Lower leg skin (tissue), 4 donors: ENCODE measurements around the gene MOBP. TPM values are rescaled to one million over a fixed set of nuclear protein-coding genes. Genes with fewer than 3 reads are reported as not detected.

Experiments
- DNase-seq, 2 donors: peaks; one replicate each; pipeline ENCODE4 v3.0.0-alpha.2; 2019; ENCODE audit warnings: low spot score in 2 of 2
- H3K4me3 ChIP-seq: fragments of 200-600 bp; sonication (generic); 2 replicates; pipeline ENCODE4 v1.5.1; 2017; ENCODE audit warnings: mild to moderate bottlenecking, low read depth; ENCODE audit not compliant: poor library complexity, severe bottlenecking
- POLR2A ChIP-seq, 2 donors: fragments of 450-650 bp; IDR thresholded peaks; one replicate each; pipeline ENCODE4 v1.6.1; 2016 to 2017; ENCODE audit warnings: antibody characterized with exemption in 2 of 2, mild to moderate bottlenecking in 1 of 2, moderate library complexity in 1 of 2
- WGBS, 2 donors: methylation state at CpG; one replicate each; pipeline ENCODE4 v1.1.5; 2018; 5-methylcytosine and 5-hydroxymethylcytosine counted together
- intact Hi-C: fragments of 100-400 bp; cut with DNase I; formaldehyde crosslinking; loops from one replicate; pipeline ENCODE4 v1.15.0; 2023; ENCODE audit warnings: low total_unique reads
- total RNA-seq, 4 donors: library from RNA; depleted of rRNA; stranded (reverse); fragments of >200 nt; gene quantifications; one replicate each; pipeline ENCODE4 v1.1.0, GENCODE V29; 2016
- TF ChIP-seq, protein P1 (sequence below), 3 donors: fragments of 450-650 bp; IDR thresholded peaks; one replicate each; pipeline ENCODE4 v1.5.1; 2016; ENCODE audit warnings: antibody characterized with exemption in 3 of 3, mild to moderate bottlenecking in 3 of 3, moderate library complexity in 2 of 3

The MOBP gene
- total RNA-seq, 4 donors from 2014 or later: 0.11 to 0.16 (median 0.13) TPM; not detected in 1

DNA sequence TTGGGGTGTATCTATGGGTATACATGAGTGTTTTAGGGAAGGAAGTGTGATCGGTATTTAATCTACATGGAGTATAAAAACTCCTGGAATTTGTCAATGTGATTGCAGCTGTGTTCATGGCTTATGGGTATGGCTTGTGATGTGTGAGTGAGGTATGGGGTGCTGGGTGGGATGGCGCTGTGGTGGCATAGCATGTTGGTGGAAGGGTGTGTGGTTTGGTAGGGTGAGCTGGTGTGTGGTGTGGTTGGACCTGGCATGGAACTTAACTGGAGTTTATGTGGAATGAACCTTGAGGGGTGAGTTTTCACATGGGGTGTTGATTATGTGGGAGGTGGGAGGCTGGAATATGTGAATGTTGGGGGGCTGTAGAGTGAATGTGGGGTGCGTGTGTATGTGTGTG lies 492 bp upstream of the MOBP start:
- intact Hi-C loops: no loop called here
- WGBS, 2 donors: 87 to 90% methylated on average over 3 of the region's 3 CpGs
- H3K4me3 ChIP-seq: no peak overlapping the region
- DNase-seq: no peak
- TF ChIP-seq, protein P1, sequence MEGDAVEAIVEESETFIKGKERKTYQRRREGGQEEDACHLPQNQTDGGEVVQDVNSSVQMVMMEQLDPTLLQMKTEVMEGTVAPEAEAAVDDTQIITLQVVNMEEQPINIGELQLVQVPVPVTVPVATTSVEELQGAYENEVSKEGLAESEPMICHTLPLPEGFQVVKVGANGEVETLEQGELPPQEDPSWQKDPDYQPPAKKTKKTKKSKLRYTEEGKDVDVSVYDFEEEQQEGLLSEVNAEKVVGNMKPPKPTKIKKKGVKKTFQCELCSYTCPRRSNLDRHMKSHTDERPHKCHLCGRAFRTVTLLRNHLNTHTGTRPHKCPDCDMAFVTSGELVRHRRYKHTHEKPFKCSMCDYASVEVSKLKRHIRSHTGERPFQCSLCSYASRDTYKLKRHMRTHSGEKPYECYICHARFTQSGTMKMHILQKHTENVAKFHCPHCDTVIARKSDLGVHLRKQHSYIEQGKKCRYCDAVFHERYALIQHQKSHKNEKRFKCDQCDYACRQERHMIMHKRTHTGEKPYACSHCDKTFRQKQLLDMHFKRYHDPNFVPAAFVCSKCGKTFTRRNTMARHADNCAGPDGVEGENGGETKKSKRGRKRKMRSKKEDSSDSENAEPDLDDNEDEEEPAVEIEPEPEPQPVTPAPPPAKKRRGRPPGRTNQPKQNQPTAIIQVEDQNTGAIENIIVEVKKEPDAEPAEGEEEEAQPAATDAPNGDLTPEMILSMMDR (IDR thresholded peaks at IDR 0.05): no peak
- no peak for TF ChIP-seq POLR2A (IDR thresholded peaks at IDR 0.05)

DNA sequence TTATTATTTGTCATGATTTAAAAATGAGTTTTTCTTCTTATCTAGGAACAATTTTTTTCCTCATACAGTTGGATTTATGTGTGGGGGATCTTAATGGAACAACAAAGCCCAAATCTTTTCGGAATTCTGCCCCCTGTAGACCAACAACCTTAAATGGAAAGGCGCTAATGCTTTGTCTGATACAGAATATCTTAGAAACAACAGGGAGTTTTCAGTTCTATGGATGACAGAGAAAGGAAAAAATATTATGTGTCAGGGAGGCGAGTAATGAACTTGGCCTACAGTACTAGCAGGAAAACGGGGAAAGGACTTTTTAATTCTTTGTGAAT lies 592 bp downstream of the MOBP start:
- no peak for DNase-seq
- intact Hi-C loops: no loop called here
- WGBS, 2 donors: 64 to 67% methylated on average over 4 of the region's 4 CpGs
- no peak overlapping the region for H3K4me3 ChIP-seq
- TF ChIP-seq, protein P1 (IDR thresholded peaks at IDR 0.05): no peak
- no peak for TF ChIP-seq POLR2A (IDR thresholded peaks at IDR 0.05)

DNA sequence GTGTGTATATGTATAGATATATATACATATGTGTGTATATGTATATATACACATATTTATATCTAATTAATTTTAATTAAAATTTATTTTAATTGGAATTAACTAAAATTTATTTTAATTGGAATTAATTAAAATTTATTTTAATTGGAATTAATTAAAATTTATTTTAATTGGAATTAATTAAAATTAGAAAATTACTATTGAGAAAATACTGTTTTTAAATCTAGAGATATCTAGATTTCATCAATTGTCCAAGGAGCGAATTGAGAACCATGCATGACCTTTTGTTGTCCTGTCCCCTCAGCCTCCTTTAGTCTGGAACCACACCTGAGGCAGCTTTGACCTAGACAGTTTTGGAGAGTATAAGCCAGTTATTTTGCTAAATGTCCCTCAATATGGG lies 1.8 kb downstream of the MOBP start:
- TF ChIP-seq, protein P1 (IDR thresholded peaks at IDR 0.05): no peak
- no peak for TF ChIP-seq POLR2A (IDR thresholded peaks at IDR 0.05)
- intact Hi-C loops: no loop called here
- WGBS, 2 donors: 93% methylated on average over 1 of the region's 1 CpG
- H3K4me3 ChIP-seq: no peak overlapping the region
- no peak for DNase-seq

DNA sequence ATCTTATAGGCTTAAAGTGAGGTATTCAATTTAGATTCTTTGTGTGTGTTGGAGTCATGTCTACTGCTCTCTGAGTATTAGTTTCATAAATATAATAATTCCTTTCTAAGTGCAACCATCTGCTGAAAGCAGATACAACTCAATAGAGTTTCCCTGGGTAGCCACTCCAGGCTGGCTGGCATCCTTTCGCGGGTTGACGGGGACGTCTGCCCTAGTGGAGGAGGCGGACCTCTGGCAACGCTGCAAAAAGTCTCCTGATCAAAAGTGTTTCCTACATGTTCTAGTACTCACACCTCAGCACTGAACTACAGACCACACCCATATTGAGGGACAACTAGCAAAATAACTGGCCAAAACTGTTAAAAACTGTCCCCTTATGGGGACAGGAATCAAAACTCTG lies 2.5 kb downstream of the MOBP start:
- no peak overlapping the region for H3K4me3 ChIP-seq
- intact Hi-C loops: no loop called here
- no peak for TF ChIP-seq POLR2A (IDR thresholded peaks at IDR 0.05)
- 36 to 72% methylated on average over 6 of the region's 6 CpGs for WGBS, 2 donors
- DNase-seq: no peak

DNA sequence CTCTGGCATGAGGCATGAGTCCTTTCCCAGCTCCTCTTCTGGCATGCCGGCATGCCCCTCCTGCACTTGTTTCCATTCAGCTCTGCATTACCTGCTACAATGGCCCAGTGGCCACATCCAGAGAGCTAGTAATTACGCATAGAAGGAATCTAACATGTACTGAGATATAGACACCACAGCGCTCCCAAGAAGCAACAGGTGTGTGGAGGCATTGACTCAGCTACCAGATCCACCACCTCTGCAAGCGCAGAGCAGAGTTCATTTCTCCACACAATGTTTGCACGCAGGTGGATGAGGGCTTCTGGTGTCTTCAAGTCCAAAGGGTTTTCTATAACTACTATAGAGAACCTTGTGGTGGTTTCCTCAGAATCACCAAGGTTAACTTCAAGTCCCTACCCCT lies 4.2 kb downstream of the MOBP start:
- TF ChIP-seq, protein P1 (IDR thresholded peaks at IDR 0.05): no peak
- no peak for TF ChIP-seq POLR2A (IDR thresholded peaks at IDR 0.05)
- no peak for DNase-seq
- H3K4me3 ChIP-seq: no peak overlapping the region
- intact Hi-C loops: no loop called here
- 85 to 97% methylated on average over 5 of the region's 5 CpGs for WGBS, 2 donors

DNA sequence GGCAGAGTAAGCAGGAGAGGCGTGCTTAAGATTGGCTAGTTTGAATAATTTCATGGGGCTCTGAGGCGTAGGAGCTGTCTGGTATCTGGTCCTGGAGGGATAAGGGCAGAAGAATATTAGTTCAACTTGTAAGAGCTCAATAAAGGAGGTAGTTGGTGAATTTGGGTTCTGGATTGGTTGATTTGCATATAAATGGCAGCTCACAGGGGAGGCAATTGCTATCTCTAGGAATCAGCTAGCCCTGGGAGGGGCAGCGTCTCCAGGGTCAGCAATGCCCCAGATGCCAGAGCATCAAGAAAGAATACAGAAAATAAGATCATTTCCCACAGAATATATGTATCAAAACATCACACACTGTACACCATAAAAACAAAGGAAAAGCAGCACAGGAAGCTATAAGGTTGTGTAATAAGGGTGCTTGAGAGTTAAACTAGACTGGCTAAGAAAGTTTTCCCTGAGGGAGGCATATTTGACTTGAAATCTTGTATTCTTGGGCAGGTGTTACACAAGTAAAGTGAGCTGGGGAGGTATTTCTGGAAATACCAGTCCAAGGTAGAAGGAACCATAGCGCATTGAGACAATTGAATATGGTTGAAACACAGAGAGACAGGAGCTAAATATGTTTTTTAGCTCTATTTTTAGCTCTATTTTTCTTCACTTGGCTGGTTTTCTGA lies 6.1 kb downstream of the MOBP start:
- TF ChIP-seq POLR2A (IDR thresholded peaks at IDR 0.05): no peak
- TF ChIP-seq, protein P1 (IDR thresholded peaks at IDR 0.05): no peak
- WGBS, 2 donors: 64 to 70% methylated on average over 4 of the region's 4 CpGs
- intact Hi-C loops: no loop called here
- no peak overlapping the region for H3K4me3 ChIP-seq
- DNase-seq: no peak
